ENCODE data around the gene COX17.
"Not testable (repeated sequence)": the region's sequence is repeated elsewhere in the genome, so short reads cannot be mapped to it uniquely, and the experiment has no call there.

DNA sequence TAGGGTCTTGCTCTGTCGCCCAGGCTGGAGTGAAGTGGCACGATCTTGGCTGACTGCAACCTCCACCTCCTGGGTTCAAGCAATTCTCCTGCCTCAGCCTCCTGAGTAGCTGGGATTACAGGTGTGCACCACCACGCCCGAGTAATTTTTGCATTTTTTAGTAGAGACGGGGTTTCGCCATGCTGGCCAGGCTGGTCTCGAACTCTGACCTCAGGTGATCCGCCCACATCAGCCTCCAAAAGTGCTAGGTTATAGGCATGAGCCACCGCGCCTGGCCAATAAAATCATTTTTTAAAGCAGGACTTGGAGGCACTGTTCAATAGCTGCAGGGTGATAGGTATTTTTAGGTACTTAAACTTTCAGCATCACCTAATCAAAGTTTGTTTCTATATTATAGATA is 1.0 kb upstream of the COX17 start:
- TF ChIP-seq, protein P1, sequence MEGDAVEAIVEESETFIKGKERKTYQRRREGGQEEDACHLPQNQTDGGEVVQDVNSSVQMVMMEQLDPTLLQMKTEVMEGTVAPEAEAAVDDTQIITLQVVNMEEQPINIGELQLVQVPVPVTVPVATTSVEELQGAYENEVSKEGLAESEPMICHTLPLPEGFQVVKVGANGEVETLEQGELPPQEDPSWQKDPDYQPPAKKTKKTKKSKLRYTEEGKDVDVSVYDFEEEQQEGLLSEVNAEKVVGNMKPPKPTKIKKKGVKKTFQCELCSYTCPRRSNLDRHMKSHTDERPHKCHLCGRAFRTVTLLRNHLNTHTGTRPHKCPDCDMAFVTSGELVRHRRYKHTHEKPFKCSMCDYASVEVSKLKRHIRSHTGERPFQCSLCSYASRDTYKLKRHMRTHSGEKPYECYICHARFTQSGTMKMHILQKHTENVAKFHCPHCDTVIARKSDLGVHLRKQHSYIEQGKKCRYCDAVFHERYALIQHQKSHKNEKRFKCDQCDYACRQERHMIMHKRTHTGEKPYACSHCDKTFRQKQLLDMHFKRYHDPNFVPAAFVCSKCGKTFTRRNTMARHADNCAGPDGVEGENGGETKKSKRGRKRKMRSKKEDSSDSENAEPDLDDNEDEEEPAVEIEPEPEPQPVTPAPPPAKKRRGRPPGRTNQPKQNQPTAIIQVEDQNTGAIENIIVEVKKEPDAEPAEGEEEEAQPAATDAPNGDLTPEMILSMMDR (IDR thresholded peaks at IDR 0.05; ENCODE audit: insufficient read depth, low read length, poor library complexity, severe bottlenecking) = not testable (repeated sequence)
- not testable (repeated sequence) for TF ChIP-seq EZH2phosphoT487 (conservative IDR thresholded peaks at IDR 0.05; ENCODE audit: low read length)
